NCI-H460 (cell line): Measurements from ENCODE around the gene HOXC10. TPM values are rescaled to one million over a fixed set of nuclear protein-coding genes. Genes with fewer than 3 reads are reported as not detected.

Experiments used
- DNase-seq: peaks from one replicate; pipeline ENCODE4 v3.0.0-alpha.2; 2016; ENCODE audit warnings: low read depth; ENCODE audit errors: extremely low read depth
- total RNA-seq: library from RNA; depleted of rRNA; stranded (reverse); fragments of >200 nt; shearing (Covaris generic); gene quantifications from 2 replicates; pipeline ENCODE4 v1.2.3, GENCODE V29; 2014

Gene HOXC10
- total RNA-seq, 1 experiment from 2014 or later, result 0.59 TPM

DNA sequence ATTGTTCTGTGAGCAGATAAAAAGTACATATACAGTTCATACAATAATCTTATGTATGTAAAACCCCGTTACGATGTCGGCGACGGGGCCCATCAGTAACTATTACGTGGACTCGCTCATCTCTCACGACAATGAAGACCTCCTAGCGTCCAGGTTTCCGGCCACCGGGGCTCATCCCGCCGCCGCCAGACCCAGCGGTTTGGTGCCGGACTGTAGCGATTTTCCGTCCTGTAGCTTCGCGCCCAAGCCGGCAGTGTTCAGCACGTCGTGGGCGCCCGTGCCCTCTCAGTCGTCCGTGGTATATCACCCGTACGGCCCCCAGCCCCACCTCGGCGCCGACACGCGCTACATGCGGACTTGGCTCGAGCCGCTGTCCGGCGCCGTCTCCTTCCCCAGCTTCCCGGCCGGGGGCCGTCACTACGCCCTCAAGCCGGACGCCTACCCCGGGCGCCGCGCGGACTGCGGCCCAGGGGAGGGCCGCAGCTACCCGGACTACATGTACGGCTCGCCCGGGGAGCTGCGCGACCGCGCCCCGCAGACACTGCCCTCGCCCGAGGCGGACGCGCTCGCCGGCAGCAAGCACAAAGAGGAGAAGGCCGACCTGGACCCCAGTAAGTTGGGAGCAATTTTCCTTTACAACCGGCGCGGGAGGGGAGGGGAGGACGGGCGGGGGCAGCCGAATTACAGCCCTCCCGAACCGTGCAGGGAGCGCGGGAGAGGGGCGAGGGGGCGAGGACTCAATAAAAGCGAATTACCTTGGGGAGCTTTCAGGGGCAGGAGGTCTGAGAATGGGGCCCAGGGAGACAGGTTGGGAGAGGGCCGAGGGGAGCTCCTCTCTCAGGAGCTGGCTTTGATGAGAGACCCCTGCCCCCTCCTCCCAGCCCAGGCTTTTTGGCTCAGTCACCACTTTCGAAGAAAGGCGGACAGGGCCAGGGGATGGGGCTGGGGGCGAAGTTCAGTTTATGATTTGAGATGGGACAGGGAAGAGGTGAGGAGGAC, 15.5 kb downstream of the HOXC10 start, which contains the start of gene HOXC9:
HOXC9 (plus strand) TSS at position 46 of the 999 bp plus-strand sequence; CDS start at position 74, 28 bp downstream.
- DNase-seq, result no peak

DNA sequence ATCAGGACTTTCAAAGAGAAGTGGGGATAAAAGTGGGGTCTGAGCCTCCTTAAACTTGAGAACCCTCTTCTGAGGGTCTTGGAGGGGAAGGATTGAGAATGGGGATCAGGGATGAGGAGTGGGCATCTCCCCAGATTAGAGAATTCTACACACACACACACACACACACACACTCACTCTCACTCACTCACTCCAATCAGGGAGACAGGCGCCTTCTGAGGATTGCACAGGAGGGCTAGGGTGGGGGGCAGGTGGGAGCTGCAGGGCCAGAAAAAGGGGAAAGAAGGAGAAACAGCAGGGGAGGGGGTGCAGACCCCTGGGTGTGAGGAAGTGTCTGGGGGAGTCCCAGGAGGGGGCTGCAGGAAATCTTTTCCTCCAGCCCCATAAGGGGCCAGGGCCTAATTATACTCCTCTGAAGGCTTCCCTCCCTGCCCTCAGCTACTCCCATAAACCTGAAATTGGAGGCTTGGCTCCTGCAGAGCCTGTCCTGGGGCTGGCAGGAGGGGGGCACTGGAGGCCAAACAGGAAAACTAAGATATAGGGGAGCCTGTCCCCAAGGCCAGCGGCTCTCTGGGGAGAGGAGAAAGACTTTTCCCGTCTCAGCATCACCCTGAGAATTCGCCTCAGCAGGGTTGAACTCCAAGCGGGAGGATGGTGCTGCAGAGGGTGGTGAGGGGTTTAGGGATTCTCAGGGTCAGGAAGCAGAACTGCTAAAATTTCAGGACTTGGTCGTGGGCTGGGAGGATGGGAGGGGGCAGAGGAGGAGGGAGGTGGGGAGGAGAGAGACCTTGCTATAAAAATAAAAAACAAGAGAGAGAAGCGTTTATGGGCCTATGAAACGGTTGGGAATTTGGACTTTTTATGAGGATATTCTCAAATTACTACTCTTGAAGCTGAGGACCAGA, 16.6 kb downstream of the HOXC10 start:
- DNase-seq, result no peak

DNA sequence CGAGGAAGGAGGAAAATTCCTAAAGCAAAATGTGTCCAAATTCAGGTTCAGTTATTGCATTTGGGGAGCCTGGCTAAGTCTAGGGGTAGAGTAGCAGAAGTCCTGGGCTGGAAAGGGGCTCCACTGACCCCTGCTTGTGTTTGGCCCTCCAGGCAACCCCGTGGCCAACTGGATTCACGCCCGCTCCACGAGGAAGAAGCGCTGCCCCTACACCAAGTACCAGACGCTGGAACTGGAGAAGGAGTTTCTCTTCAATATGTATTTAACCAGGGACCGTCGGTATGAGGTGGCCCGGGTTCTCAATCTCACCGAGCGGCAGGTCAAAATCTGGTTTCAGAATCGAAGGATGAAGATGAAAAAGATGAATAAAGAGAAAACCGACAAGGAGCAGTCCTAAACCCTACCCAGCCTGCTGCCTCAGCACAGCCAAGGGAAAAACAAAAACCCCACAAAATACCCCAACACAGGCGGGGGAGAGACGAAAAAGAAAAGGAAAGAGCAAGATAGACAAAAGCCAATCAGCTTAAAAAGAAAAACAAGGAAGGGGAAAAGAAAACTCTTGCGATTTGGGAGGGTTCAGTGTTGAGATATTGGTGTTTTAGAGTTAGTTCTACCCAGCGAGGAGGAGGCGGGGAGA, 17.4 kb downstream of the HOXC10 start:
- DNase-seq, result no peak

DNA sequence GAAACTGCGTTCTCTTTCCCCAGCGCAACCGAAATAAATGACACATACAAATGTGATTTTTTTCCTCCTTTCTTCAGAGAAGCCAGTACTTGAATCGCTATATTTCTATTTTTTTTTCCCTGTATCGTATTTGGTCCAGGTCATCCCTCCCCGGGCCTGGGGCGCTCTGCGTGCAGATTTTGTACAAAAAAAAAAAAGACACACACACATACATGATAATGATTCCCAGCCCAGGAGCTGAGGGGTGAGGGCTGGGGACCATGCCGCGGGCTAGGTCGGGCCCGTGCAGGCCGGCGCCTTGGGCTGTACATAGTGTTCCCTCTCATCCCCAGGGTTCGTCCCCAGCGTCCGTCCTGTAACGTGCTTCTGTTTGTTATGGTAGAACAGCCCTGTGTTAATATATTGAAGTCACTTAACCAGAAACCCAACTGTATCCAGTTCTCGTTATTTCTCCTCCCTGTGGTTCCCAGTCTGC, 18.0 kb downstream of the HOXC10 start:
- no peak for DNase-seq

DNA sequence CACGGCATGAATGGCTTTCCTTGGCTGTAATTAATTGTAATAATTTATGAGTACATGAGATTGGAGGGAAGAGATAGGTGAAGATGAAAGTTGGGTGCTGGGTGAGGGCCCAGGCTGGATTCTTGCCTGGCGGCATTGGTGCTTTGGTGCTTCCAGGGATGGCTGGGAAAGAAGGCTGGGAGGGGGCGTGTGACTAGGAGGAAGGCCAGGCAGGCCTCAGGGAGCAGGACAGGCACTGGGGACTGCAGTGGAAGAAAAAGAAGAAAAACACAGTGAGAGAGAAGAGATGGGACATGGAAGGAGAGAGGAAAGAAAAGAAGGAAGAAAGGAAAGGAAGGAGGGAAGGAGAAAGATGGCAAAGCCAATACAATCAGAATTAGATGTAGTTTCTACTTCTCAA, 18.7 kb downstream of the HOXC10 start:
- DNase-seq, result no peak

DNA sequence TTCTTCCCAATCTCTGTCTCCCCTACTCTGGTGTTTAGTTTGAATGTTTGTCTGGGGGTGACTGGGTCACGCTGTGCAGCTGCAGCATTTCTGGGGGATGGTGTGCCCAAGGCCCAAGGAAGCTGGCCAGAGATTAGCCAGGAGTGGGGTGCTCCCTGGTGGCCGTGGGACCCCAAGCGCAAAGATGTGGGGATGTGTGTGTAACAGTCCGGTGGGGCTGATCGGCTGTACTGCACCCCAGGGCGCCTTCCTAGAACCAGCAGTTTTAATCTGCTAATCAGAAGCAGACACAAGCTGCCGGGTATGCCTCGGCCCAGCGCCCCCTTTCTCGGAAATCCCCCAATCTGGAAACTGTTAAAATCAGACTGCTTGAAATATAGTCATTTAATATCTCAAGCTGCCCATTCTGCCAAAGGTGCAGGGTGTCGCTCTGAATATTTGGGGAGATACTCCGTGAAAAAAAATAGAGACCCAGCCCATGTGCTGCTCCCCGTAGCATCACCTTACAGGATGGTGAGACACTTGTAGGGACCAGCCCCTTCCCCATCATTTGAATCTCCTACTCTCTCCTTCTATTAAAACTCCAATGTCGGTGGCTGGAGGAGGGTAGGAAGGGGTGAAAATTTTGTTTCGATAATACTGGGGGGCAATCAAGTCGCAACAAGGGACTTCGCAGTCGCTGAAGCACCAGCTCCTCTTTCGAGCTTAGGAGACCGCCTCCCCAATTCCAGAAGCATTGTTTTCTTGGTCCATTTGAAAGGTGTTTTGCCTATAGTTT, 19.3 kb downstream of the HOXC10 start:
- no peak for DNase-seq

DNA sequence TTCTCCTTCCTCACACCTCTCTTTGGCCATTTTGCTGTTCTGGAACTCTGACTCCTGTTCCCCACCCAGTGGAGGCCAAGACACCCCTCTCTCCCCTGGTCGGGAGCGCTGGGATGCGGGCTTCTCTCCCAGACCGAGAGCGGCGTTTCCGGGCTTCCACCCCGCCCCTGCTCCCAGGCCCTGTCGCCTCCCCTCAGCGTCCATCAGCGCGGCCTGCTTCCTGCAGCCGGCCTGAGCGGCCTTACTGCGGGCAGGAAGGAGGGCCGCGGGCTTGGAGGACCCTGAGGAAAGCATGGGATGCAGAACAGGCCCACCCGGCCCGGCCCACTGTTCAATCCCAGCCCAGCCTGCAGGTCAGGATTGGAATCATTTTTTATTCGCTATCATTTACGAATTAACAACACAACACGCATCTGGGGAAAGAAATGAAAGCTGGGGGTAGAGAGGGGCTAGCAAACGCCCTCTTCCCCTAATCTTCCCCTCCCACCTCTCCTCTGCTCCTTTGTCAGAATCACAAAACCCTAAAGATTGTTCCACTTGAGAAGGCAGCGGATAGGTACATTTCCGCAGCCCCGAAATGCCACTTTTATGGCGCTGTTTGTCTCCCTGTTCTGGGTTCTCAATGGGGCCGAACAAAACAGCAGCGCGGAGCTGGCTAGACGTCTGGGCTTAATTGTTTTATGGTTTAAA, 20.0 kb downstream of the HOXC10 start:
- no peak for DNase-seq

DNA sequence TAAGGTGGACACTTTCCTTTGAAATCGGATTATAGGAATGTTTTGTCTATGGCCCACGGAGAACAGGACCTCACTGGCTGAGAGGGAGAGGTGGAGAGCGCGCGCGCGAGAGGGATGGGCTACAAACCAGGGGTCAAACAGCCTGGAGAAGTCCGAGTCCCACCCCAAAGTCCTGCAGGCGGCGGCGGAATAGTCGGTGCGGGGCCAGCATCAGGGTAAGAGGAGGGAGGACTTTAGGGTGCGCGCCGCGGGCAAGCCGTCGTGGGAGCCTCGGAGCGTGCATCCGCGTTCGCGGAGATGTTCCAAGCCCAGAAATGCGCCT, 20.5 kb downstream of the HOXC10 start:
- DNase-seq, result no peak

DNA sequence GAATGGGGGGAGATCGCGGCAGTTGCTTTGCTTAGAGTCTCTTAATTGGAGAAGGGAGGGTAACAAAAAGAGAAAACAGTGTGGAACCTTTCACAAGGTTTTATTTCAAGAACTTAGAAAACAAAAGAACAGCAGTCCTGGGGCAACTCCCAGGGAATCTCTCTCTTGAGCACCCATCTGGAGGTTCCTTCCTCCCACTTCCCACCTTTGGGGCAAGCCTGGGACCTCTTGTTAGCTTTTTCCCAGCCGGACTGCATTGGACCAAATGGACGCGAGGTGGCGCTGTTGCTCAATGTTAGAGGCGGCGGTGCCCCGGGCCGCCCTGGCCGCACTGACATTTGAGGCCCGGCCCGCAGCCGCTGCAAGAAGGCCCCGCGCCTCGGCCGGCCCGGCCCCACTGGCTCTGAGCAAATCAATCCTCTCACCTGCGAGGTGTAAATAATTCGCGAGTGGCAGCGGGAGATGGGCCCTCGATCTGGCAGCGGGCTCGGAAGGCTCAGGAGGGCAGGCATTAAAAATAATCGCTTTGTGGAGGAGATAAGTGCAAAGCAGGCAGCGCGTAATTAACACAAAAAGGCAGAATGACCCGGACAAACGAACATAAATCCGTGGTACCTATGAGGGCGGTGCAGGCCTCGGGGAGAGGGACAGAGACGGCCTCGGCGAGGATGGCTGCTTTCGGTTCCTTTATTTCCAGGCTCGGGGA, 21.1 kb downstream of the HOXC10 start:
- peak; percentile 83 for DNase-seq

DNA sequence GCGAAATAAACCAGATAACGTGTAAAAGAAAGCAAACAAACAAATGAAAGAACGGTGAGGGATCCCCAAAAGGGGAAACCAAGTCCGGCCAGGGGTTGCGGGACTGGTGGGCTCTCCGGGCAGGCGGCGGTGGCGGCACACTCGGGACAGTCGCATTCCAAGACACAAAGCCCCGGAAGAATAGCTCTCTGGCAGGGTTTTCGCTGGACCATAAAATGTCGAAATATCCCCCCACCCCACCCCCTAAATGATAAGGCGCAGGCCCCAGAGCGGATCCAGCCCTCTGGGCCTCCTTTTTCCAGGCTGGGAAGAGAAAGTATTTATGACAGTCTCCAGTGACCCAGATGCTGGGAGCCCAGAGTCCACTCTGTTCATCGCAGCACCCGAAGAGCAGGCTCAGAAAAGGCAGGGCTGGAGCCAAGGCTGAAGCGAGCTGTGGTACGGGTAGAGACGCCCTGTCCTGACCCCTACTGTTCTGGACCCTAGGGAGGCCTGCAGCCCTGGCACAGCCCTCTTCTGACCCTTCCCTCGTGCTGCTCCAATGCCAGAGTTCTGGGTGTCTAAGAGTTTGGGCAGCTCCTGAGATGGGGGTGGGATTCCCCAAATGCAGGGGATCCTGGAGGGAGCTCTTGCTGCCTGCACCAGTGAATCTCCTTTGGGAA, 21.7 kb downstream of the HOXC10 start:
- no peak for DNase-seq

DNA sequence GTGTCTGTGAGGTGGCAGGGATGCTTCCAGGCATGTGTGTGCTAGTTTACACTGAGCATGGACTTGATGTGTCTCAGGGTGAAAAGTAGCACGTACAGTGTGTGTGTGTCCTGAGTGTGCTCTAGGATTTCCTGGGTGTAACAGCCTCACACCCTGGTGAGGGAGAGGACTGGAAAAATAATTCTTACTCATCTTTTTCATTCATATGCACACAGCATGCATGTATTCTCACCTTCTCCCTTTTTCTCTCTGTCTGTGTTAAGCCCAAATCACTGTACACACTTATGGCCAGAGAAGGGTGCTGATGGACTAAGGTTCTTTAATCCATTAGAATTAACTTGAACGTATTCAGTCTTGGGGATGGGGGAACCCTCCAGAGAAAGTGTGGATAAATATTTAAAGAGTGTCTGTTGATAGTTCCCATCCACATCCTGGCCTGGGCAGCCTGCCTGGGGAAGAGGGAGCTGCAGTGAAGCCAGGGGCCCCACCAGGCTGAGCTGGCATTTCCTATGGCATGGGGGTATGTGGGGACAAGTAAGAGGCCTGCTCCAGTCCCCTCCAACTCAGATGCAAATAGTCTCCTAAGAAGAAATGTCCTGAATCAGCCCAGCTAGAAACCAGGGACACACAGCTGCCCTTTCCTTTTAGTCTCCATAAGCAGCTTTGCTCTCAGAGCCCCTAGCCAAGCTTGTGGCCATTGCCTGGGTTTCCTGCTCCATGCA, 22.8 kb downstream of the HOXC10 start:
- no peak for DNase-seq

DNA sequence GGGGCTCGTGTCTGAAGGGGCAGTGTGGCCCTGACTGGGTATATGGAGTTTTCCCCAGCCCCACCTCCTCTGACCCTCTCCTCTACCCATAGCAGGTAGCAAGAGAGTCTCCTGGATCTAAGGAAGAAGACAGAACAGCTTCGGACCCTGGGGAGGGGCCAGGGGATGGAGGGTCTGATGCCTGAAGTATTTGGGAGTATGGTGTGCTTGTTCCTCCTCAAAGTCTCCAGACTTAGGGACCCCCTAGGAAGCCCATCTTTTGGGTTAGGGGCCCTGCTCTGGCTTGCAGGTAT, 23.3 kb downstream of the HOXC10 start:
- DNase-seq, result no peak

DNA sequence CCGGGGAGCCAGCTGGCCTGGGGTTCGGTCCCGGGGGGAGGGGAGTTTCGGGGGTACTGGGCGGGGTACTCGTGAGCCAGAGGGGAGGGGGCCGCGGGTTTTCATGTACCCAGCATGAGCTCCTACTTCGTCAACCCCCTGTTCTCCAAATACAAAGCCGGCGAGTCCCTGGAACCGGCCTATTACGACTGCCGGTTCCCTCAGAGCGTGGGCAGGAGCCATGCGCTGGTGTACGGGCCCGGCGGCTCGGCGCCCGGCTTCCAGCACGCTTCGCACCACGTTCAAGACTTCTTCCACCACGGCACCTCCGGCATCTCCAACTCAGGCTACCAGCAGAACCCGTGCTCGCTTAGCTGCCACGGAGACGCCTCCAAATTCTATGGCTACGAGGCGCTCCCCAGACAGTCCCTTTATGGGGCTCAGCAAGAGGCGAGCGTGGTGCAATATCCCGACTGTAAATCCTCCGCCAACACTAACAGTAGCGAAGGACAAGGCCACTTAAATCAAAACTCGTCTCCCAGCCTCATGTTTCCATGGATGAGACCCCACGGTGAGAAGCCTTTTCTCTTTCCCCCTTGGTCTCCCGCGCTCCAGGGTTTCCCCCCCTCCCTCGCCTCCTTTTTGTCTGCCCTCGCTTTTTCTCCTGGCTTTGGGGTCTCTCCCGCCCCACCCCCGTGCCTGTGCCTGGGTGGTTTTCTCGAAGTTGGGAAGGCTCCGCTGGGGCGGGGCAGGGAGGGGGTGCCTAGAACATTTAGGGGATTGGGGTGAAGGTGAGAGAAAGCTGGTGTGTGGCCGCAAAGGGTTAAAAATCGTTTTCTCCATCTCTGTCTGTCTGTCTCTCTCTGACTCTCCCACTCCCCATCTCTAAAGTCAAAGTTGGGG, 24.5 kb downstream of the HOXC10 start:
- DNase-seq, result no peak

DNA sequence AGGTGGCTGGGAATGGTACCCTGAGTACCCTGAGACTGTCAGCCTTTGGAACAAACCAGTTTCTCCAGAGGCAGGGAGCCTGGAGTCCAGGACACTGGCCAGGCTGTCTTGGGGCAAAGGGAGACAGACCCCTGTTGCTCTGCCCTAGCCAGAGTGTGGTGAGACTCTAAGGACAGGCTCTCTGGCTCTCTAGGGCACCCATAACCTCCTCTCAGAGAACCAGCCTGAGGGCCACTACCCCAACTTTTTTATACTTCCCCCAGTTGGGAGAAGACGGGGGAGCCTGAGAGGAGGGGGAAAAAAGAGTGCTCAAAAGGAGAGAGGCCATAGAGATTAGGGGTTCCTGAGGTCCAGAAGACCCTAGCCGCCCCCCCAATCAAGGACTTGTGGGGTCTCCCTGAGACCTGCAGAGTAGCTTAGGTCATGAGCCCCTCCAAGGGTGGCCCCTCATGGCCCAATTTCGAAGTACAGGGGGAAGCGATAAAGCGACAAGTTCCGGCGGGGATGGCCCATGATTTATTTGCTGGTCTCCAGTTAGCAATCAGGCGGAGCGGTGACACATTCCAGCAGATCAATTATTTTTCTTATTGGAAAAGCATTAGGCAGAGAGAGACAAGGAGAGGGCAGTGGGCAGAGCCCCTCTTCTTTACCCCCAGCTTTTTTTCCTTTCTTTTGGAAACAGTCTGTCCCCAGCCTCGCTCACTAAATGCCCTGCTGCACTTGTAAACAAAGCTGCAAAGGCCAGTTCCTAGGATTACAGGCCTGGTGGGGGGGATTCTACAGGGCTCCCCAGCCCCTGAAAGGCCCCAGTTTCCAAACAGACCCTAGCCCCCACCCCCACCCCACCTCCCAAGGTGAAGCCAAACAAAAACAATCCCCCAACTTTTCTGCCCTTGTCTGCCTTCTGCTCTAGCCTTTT, 25.4 kb downstream of the HOXC10 start:
- no peak for DNase-seq

DNA sequence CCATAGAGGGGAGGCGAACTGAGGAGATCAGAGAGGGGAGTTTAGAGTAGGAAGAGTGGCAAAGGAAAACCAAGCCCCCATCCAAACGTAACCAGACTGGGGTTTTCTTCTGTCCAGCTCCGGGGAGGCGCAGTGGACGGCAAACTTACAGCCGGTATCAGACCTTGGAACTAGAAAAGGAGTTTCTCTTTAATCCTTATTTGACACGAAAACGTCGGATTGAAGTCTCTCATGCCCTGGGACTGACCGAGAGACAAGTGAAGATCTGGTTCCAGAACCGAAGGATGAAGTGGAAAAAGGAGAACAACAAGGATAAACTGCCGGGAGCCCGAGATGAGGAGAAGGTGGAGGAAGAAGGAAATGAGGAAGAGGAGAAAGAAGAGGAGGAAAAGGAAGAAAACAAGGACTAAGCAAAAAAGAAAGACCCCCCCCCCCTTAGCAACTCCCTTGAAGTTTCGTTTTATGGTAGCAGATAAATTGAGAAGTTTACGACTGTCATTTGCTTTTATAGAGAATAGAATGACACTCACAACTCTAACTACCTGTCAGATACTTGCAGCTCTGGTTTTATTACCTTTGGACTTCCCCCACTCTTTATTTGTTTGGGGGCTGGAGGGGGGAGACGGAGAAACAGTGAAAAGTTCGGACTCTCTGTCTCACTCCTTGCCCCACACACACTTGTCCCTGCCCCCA, 26.2 kb downstream of the HOXC10 start:
- no peak for DNase-seq
